CD14-positive monocyte (primary cell): ENCODE data around the gene GBGT1. TPM values are rescaled to one million over a fixed set of nuclear protein-coding genes. Genes with fewer than 3 reads are reported as not detected.

Source experiments
- DNase-seq, 3 donors: peaks; one replicate each; pipeline ENCODE4 v3.0.0-alpha.2; 2011 to 2022
- H2AFZ ChIP-seq: 2 replicates; pipeline ENCODE4 v1.6.0; 2012; ENCODE audit warnings: mild to moderate bottlenecking, low read depth, low read length, inconsistent platforms; ENCODE audit not compliant: insufficient read depth, poor library complexity, severe bottlenecking
- H3K27ac ChIP-seq, 2 donors: 1 replicate in 1 of 2; 2 replicates in 1 of 2; pipeline ENCODE4 v1.5.1; 2012 to 2013; ENCODE audit warnings: low read length in 2 of 2, control low read depth in 1 of 2, inconsistent platforms in 1 of 2, low read depth in 1 of 2, mild to moderate bottlenecking in 1 of 2
- H3K27me3 ChIP-seq, 2 donors: one replicate each; pipeline versions ENCODE4 v1.6.0 to v1.6.1; 2011 to 2013; ENCODE audit warnings: low read length in 2 of 2; ENCODE audit not compliant: control insufficient read depth in 2 of 2, insufficient read depth in 2 of 2
- H3K36me3 ChIP-seq, 2 donors: replicated peaks in 1 of 2; 1 replicate in 1 of 2; 2 replicates in 1 of 2; pipeline versions ENCODE4 v1.5.1 to v1.6.1; 2012 to 2013; ENCODE audit warnings: low read length in 2 of 2, control low read depth in 1 of 2, inconsistent platforms in 1 of 2, mild to moderate bottlenecking in 1 of 2; ENCODE audit not compliant: insufficient read depth in 2 of 2, control insufficient read depth in 1 of 2
- H3K4me1 ChIP-seq, 2 donors: 1 replicate in 1 of 2; 2 replicates in 1 of 2; pipeline versions ENCODE4 v1.5.1 to v1.6.1; 2012 to 2013; ENCODE audit warnings: low read length in 2 of 2, control low read depth in 1 of 2, inconsistent platforms in 1 of 2, mild to moderate bottlenecking in 1 of 2, moderate library complexity in 1 of 2; ENCODE audit not compliant: insufficient read depth in 2 of 2, control insufficient read depth in 1 of 2
- H3K4me2 ChIP-seq: replicated peaks from 2 replicates; pipeline ENCODE3; 2012; ENCODE audit warnings: low read length, moderate library complexity, mild to moderate bottlenecking; ENCODE audit not compliant: poor library complexity, severe bottlenecking; ENCODE audit errors: extremely low read depth
- H3K4me3 ChIP-seq, 3 experiments: fragments of 200-600 bp in 1 of 3; sonication (generic) in 1 of 3; replicated peaks in 1 of 3; 1 replicate in 2 of 3; 2 replicates in 1 of 3; pipeline ENCODE4 v1.5.1; 2011 to 2013; ENCODE audit warnings: low read length in 3 of 3, mild to moderate bottlenecking in 3 of 3, control low read depth in 2 of 3, low read depth in 2 of 3, inconsistent platforms in 1 of 3, moderate library complexity in 1 of 3
- H3K79me2 ChIP-seq: 2 replicates; pipeline ENCODE4 v1.6.0; 2012; ENCODE audit warnings: mild to moderate bottlenecking, control low read depth, inconsistent platforms, low read length, moderate library complexity; ENCODE audit not compliant: insufficient read depth
- H3K9ac ChIP-seq: 2 replicates; pipeline ENCODE4 v1.6.0; 2017; ENCODE audit warnings: low read length, mild to moderate bottlenecking; ENCODE audit not compliant: insufficient read depth, poor library complexity, severe bottlenecking
- H3K9me3 ChIP-seq, 2 donors: replicated peaks in 1 of 2; 1 replicate in 1 of 2; 2 replicates in 1 of 2; pipeline versions ENCODE4 v1.5.1 to v1.6.1; 2012 to 2013; ENCODE audit warnings: low read length in 2 of 2, control low read depth in 1 of 2; ENCODE audit not compliant: control insufficient read depth in 1 of 2, insufficient read depth in 1 of 2
- H4K20me1 ChIP-seq: 2 replicates; pipeline ENCODE4 v1.6.0; 2012; ENCODE audit warnings: mild to moderate bottlenecking, low read length, control low read depth, moderate library complexity; ENCODE audit not compliant: insufficient read depth
- H3K27ac Mint-ChIP-seq, 7 donors: one replicate each; pipeline ENCODE4 v1.8.0; 2020; ENCODE audit warnings: mild to moderate bottlenecking in 7 of 7, mixed read lengths in 7 of 7, moderate library complexity in 6 of 7, inconsistent platforms in 2 of 7
- H3K27me3 Mint-ChIP-seq, 3 donors: one replicate each; pipeline ENCODE4 v1.8.0; 2021 to 2022; ENCODE audit warnings: low read depth in 3 of 3, mild to moderate bottlenecking in 3 of 3, mixed read lengths in 3 of 3, moderate library complexity in 3 of 3, inconsistent platforms in 1 of 3
- H3K36me3 Mint-ChIP-seq, 2 donors: one replicate each; pipeline ENCODE4 v1.8.0; 2020; ENCODE audit warnings: mixed read lengths in 2 of 2, inconsistent platforms in 1 of 2, mild to moderate bottlenecking in 1 of 2
- H3K4me1 Mint-ChIP-seq: one replicate; pipeline ENCODE4 v1.8.0; 2020; ENCODE audit warnings: mild to moderate bottlenecking, mixed read lengths
- H3K4me3 Mint-ChIP-seq, 2 donors: one replicate each; pipeline ENCODE4 v1.8.0; 2020; ENCODE audit warnings: mild to moderate bottlenecking in 2 of 2, mixed read lengths in 2 of 2, moderate library complexity in 1 of 2
- H3K9me3 Mint-ChIP-seq, 7 donors: one replicate each; pipeline ENCODE4 v1.8.0; 2020 to 2022; ENCODE audit warnings: mixed read lengths in 7 of 7, mild to moderate bottlenecking in 6 of 7, moderate library complexity in 6 of 7, inconsistent platforms in 2 of 7
- CTCF ChIP-seq: fragments of 200-600 bp; IDR thresholded peaks from one replicate; pipeline ENCODE4 v1.8.0; 2022; ENCODE audit warnings: antibody characterized with exemption, mild to moderate bottlenecking
- whole genome bisulfite sequencing: methylation state at CpG from one replicate; pipeline ENCODE4 v1.1.5; 2013; ENCODE audit warnings: missing lambda C conversion rate; ENCODE audit not compliant: insufficient coverage; 5-methylcytosine and 5-hydroxymethylcytosine counted together
- intact Hi-C, 2 donors: fragments of 100-400 bp; cut with micrococcal nuclease; formaldehyde crosslinking; loops; one replicate each; pipeline versions ENCODE4 v1.15.0 to v1.15.1; 2023
- polyA plus RNA-seq, 3 donors: library from polyadenylated mRNA; depleted of rRNA in 1 of 3; unstranded in 2 of 3; stranded (reverse) in 1 of 3; fragments of 300-500 nt in 2 of 3; fragments of >200 nt in 1 of 3; fragmentation: Illumina TruSeq in 2 of 3; gene quantifications; 1 replicate in 2 of 3; 2 replicates in 1 of 3; pipeline ENCODE4 v1.2.3, GENCODE V29; 2012 to 2021

GBGT1 gene
- polyA plus RNA-seq, 3 donors: 7.1 to 40.1 (median 8.0) TPM

GRCh38 chr9:133154097-133154989 is 9.4 kb downstream of the GBGT1 start:
- no peak overlapping the region for H3K4me3 Mint-ChIP-seq
- Histone ChIP-seq H4K20me1 (peaks cover 51% of the 10 kb centered on the region), H3K9me3 (no peaks in the 10 kb centered on the region), H3K27me3 (no peaks in the 10 kb centered on the region), H3K4me2 (no peak overlapping the region), H2AFZ (no peak overlapping the region), H3K27ac (no peak overlapping the region), H3K4me1 (peaks cover 5% of the 10 kb centered on the region in 2 donors), H3K79me2 (no peaks in the 10 kb centered on the region), H3K36me3 (peaks cover 32 to 52% of the 10 kb centered on the region in 2 donors), H3K9ac (no peak overlapping the region), H3K4me3 (no peak overlapping the region)
- intact Hi-C loops: no loop called here
- no peak for DNase-seq
- peaks cover 0 to 1% (median 0%) of the 10 kb centered on the region in 7 donors for H3K9me3 Mint-ChIP-seq
- no peak for TF ChIP-seq CTCF
- peaks cover 6% of the 10 kb centered on the region for H3K4me1 Mint-ChIP-seq
- peaks cover 35 to 56% of the 10 kb centered on the region in 2 donors for H3K36me3 Mint-ChIP-seq
- 97% methylated on average over 13 of the region's 13 CpGs for WGBS
- peaks cover 2 to 10% (median 4%) of the 10 kb centered on the region in 3 donors for H3K27me3 Mint-ChIP-seq
- peak overlapping the region in 2 of 7 donors; percentile 31 to 43 for H3K27ac Mint-ChIP-seq

DNA sequence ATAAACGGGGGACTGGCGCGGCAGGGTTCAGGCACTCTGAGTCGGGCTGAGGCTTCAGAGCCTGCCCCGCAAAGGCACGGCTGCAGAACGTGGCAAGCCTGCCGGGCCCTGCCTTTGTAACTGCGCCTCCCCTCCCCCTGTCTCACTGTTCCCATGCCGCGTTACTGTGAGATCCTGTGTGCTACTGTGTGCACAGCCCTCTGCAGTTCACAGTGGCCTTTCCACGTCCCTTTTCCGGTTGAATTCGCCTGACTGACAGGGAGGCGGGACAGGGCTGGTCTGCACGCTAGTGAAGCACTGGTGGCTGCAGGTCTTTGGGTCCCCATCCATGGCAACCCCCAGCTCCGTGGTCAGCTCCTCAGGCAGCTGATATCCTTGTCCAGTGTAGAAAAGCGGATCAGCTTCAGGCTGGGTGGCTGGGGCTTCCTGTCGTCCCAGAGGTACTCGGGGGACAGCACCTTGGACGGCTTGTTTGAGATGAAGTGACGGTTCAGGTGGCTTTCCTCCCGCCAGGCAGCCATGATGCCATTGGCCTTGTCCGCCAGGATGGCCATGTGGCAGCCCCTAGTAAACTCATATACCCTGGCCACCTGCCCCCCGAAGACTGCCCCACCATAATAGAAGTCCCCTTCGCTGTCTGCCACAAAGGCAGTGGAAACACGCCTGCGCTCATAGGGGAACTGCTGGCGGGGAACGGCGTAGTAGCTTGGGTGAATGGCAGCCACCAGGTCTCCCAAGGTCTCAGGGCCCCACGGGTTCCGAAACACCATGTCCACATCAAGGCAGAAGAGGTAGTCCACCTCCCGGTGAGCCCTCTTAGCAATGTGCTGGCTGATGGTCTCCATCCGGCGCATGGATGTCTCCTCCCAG is 10.3 kb downstream of the GBGT1 start:
- no peak for TF ChIP-seq CTCF
- peak overlapping the region in 1 of 2 donors; percentile 37 for H3K4me3 Mint-ChIP-seq
- DNase-seq: no peak
- H3K9ac ChIP-seq: no peak overlapping the region
- no peak overlapping the region for H2AFZ ChIP-seq
- H3K4me1 Mint-ChIP-seq: peaks cover 7% of the 10 kb centered on the region
- 79% methylated on average over 29 of the region's 36 CpGs for WGBS
- H3K9me3 ChIP-seq: no peaks in the 10 kb centered on the region
- peaks cover 0 to 1% (median 0%) of the 10 kb centered on the region in 7 donors for H3K9me3 Mint-ChIP-seq
- H3K36me3 Mint-ChIP-seq: peaks cover 29 to 47% of the 10 kb centered on the region in 2 donors
- peaks cover 42% of the 10 kb centered on the region for H4K20me1 ChIP-seq
- H3K27ac ChIP-seq: no peak overlapping the region
- no peak overlapping the region for H3K4me3 ChIP-seq
- H3K79me2 ChIP-seq: no peaks in the 10 kb centered on the region
- intact Hi-C loops: no loop called here
- no peak overlapping the region for H3K4me2 ChIP-seq
- H3K27ac Mint-ChIP-seq: peak overlapping the region in 1 of 7 donors; percentile 43
- H3K27me3 Mint-ChIP-seq: peaks cover 2 to 10% (median 4%) of the 10 kb centered on the region in 3 donors
- peaks cover 27 to 43% of the 10 kb centered on the region in 2 donors for H3K36me3 ChIP-seq
- no peaks in the 10 kb centered on the region for H3K27me3 ChIP-seq
- peaks cover 8 to 11% of the 10 kb centered on the region in 2 donors for H3K4me1 ChIP-seq
